Measurements from ENCODE around the gene CYP3A7. TPM values are rescaled to one million over a fixed set of nuclear protein-coding genes. Genes with fewer than 3 reads are reported as not detected.

The CYP3A7 gene
- total RNA-seq, 1 experiment from 2014 or later: not detected

Other genes starting within 250 kb of the CYP3A7 start
- 20.0 TPM for gene ZNF394, start 234.9 kb downstream of the CYP3A7 start, total RNA-seq (2021; ENCODE audit: unreplicated experiment)
- gene ZKSCAN5, start 230.5 kb downstream of the CYP3A7 start, total RNA-seq (2021; ENCODE audit: unreplicated experiment): 17.5 TPM
- 4.6 TPM for gene FAM200A, start 183.1 kb downstream of the CYP3A7 start, total RNA-seq (2021; ENCODE audit: unreplicated experiment)
- 54.9 TPM for gene ZNF655, start 176.6 kb downstream of the CYP3A7 start, total RNA-seq (2021; ENCODE audit: unreplicated experiment)
- 0.31 TPM for gene TMEM225B, start 136.9 kb downstream of the CYP3A7 start, total RNA-seq (2021; ENCODE audit: unreplicated experiment)
- 14.8 TPM for gene ZSCAN25, start 118.2 kb downstream of the CYP3A7 start, total RNA-seq (2021; ENCODE audit: unreplicated experiment)
- gene CYP3A5, start 55.2 kb downstream of the CYP3A7 start, total RNA-seq (2021; ENCODE audit: unreplicated experiment): 0.31 TPM
- gene CYP3A4, start 49.0 kb upstream of the CYP3A7 start, total RNA-seq (2021; ENCODE audit: unreplicated experiment): 0.15 TPM
- gene CYP3A43, start 92.8 kb upstream of the CYP3A7 start, total RNA-seq (2021; ENCODE audit: unreplicated experiment): not detected
- not detected for gene OR2AE1, start 141.8 kb upstream of the CYP3A7 start, total RNA-seq (2021; ENCODE audit: unreplicated experiment)
- gene TRIM4, start 184.3 kb upstream of the CYP3A7 start, total RNA-seq (2021; ENCODE audit: unreplicated experiment): 28.1 TPM
- gene GJC3, start 194.4 kb upstream of the CYP3A7 start, total RNA-seq (2021; ENCODE audit: unreplicated experiment): not detected
- gene AZGP1, start 240.8 kb upstream of the CYP3A7 start, total RNA-seq (2021; ENCODE audit: unreplicated experiment): 0.49 TPM

Measured in Panc1 (cell line).